NAMALWA (cell line): Measurements from ENCODE around the gene GPX3.

ENCODE experiments used
- DNase-seq: peaks from one replicate; pipeline ENCODE4 v3.0.0-alpha.2; 2015; ENCODE audit warnings: low spot score

Gene GPX3

GRCh38 chr5:151058301-151058700 lies 37.9 kb downstream of the GPX3 start:
- DNase-seq = no peak

GRCh38 chr5:151058891-151059489 lies 38.6 kb downstream of the GPX3 start:
- peak; percentile 28 for DNase-seq

- DNase-seq = no peak
Measured at GRCh38 chr5:151060742-151061141, 40.4 kb downstream of the GPX3 start.

GRCh38 chr5:151062405-151063141 lies 42.2 kb downstream of the GPX3 start:
- DNase-seq = no peak

- DNase-seq = no peak
Measured at GRCh38 chr5:151063142-151063989, 43.0 kb downstream of the GPX3 start.

GRCh38 chr5:151064916-151065499 lies 44.6 kb downstream of the GPX3 start:
- no peak for DNase-seq

- no peak for DNase-seq
Measured at GRCh38 chr5:151065609-151066008, 45.2 kb downstream of the GPX3 start.

- no peak for DNase-seq
Measured at GRCh38 chr5:151066920-151067319, 46.5 kb downstream of the GPX3 start.

GRCh38 chr5:151067632-151068432 lies 47.4 kb downstream of the GPX3 start:
- no peak for DNase-seq

- peak; percentile 69 for DNase-seq
Measured at GRCh38 chr5:151068433-151069197, 48.2 kb downstream of the GPX3 start.

- DNase-seq = no peak
Measured at GRCh38 chr5:151070449-151070848, 50.1 kb downstream of the GPX3 start.

- DNase-seq = no peak
Measured at GRCh38 chr5:151071021-151071420, 50.6 kb downstream of the GPX3 start.

GRCh38 chr5:151071848-151072629 lies 51.6 kb downstream of the GPX3 start:
- DNase-seq = no peak

GRCh38 chr5:151072630-151073025 lies 52.2 kb downstream of the GPX3 start:
- DNase-seq = no peak

- DNase-seq = no peak
Measured at GRCh38 chr5:151073280-151073679, 52.9 kb downstream of the GPX3 start.

GRCh38 chr5:151074557-151074956 lies 54.2 kb downstream of the GPX3 start:
- no peak for DNase-seq

GRCh38 chr5:151075698-151076331 lies 55.4 kb downstream of the GPX3 start:
- no peak for DNase-seq

- no peak for DNase-seq
Measured at GRCh38 chr5:151076616-151077015, 56.2 kb downstream of the GPX3 start.

GRCh38 chr5:151077419-151077818 lies 57.0 kb downstream of the GPX3 start:
- DNase-seq = no peak

GRCh38 chr5:151077967-151078366 lies 57.6 kb downstream of the GPX3 start:
- no peak for DNase-seq
